Left cardiac atrium (tissue), 4 donors: ENCODE measurements around the gene NPC1. TPM values are rescaled to one million over a fixed set of nuclear protein-coding genes. Genes with fewer than 3 reads are reported as not detected.
"Not testable (repeated sequence)": the region's sequence is repeated elsewhere in the genome, so short reads cannot be mapped to it uniquely, and the experiment has no call there.

Experiments used
- ATAC-seq, 2 donors: fragments of 200-7000 bp; cut with Tn5 transposase; one replicate each; pipeline ENCODE4 v1.9.1; 2020; ENCODE audit warnings: mild to moderate bottlenecking in 2 of 2, moderate library complexity in 2 of 2
- DNase-seq: peaks from one replicate; pipeline ENCODE4 v3.0.0-alpha.2; 2020
- intact Hi-C, 2 donors: fragments of 100-400 bp; cut with DNase I; formaldehyde crosslinking; loops; one replicate each; pipeline versions ENCODE4 v1.14.1 to v1.15.1; 2022 to 2023
- total RNA-seq, 2 donors: library from RNA; stranded (reverse); fragmentation: NEBNext Ultra II Directional; extraction: Animal tissue kit (Norgen Biotek cat#: 25700); gene quantifications; one replicate each; pipeline ENCODE4 v1.2.1, GENCODE V29; 2021
- donor health status: DM: no; HTN: yes; CAD: no.
- donor health status: DM: no; HTN: yes; CAD: no; lungs with severe emphysema.
- donor health status: DM: yes; HTN: yes; CAD: no.
- donor health status: Dilated cardiomyopathy.

NPC1 gene
- total RNA-seq, 2 donors from 2014 or later: 17.1 to 29.7 TPM

- ATAC-seq, DNase-seq, intact Hi-C loops: not testable (repeated sequence)
Observed at GRCh38 chr18:23613091-23613475, 26.8 kb upstream of the NPC1 start.

GRCh38 chr18:23612434-23613090, 26.3 kb upstream of the NPC1 start:
- no peak for DNase-seq
- no peak for ATAC-seq
- intact Hi-C loops: no loop called here

- no peak for DNase-seq
- intact Hi-C loops: no loop called here
- no peak for ATAC-seq
Observed at GRCh38 chr18:23609390-23610023, 23.2 kb upstream of the NPC1 start.

GRCh38 chr18:23608211-23608610, 21.9 kb upstream of the NPC1 start:
- intact Hi-C loops: no loop called here
- DNase-seq (no peak), ATAC-seq (no peak)

GRCh38 chr18:23605941-23606340, 19.6 kb upstream of the NPC1 start:
- intact Hi-C loops: no loop called here

GRCh38 chr18:23599809-23600208, 13.5 kb upstream of the NPC1 start:
- intact Hi-C loops: no loop called here

More at GRCh38 chr18:23605941-23606340, 19.6 kb upstream of the NPC1 start:
- DNase-seq (no peak), ATAC-seq (no peak)

GRCh38 chr18:23596183-23596582, 9.9 kb upstream of the NPC1 start:
- DNase-seq (no peak), ATAC-seq (peak in 1 of 2 donors; percentile 47)

More at GRCh38 chr18:23599809-23600208, 13.5 kb upstream of the NPC1 start:
- DNase-seq (no peak), ATAC-seq (no peak)

GRCh38 chr18:23595591-23595990, 9.3 kb upstream of the NPC1 start:
- intact Hi-C loops: no loop called here
- DNase-seq (no peak), ATAC-seq (no peak)

More at GRCh38 chr18:23596183-23596582, 9.9 kb upstream of the NPC1 start:
- intact Hi-C loops: no loop called here

- intact Hi-C loops: no loop called here
- DNase-seq: no peak
- ATAC-seq: no peak
Observed at GRCh38 chr18:23593720-23594119, 7.4 kb upstream of the NPC1 start.

GRCh38 chr18:23592911-23593310, 6.6 kb upstream of the NPC1 start:
- DNase-seq (no peak), ATAC-seq (no peak)
- intact Hi-C loops: no loop called here

GRCh38 chr18:23591011-23591410, 4.7 kb upstream of the NPC1 start:
- intact Hi-C loops: no loop called here
- DNase-seq (no peak), ATAC-seq (no peak)

GRCh38 chr18:23588836-23589560, 2.7 kb upstream of the NPC1 start:
- intact Hi-C loops: loop anchor here in 1 of 2 donors (5.0 kb wide), 2 partner anchors 72 to 87 kb away; partner anchors contain the start of gene RMC1
- DNase-seq (no peak), ATAC-seq (no peak)

GRCh38 chr18:23587220-23587642, 925 bp upstream of the NPC1 start:
- no peak for DNase-seq
- ATAC-seq: no peak
- intact Hi-C loops: loop anchor here in 1 of 2 donors (5.0 kb wide), 2 partner anchors 70 to 85 kb away; partner anchors contain the start of gene RMC1

- ATAC-seq (no peak), DNase-seq (no peak)
- intact Hi-C loops: loop anchor here in 1 of 2 donors (5.0 kb wide), 2 partner anchors 69 to 84 kb away; partner anchors contain the start of gene RMC1
Observed at GRCh38 chr18:23585897-23586248, 433 bp downstream of the NPC1 start.

- intact Hi-C loops: loop anchor here in 1 of 2 donors (5.0 kb wide), 2 partner anchors 68 to 83 kb away; partner anchors contain the start of gene RMC1
- peak; percentile 34 for DNase-seq
- ATAC-seq: peak in 1 of 2 donors; percentile 3
Observed at GRCh38 chr18:23585007-23585871, 1.1 kb downstream of the NPC1 start.

GRCh38 chr18:23584019-23584983, 2.0 kb downstream of the NPC1 start:
- intact Hi-C loops: no loop called here
- ATAC-seq (no peak), DNase-seq (no peak)

GRCh38 chr18:23583071-23583865, 3.0 kb downstream of the NPC1 start:
- DNase-seq (no peak), ATAC-seq (no peak)
- intact Hi-C loops: no loop called here
